Measurements from ENCODE around the gene OR10V1. TPM values are rescaled to one million over a fixed set of nuclear protein-coding genes. Genes with fewer than 3 reads are reported as not detected.
A peak's percentile ranks its signal among the peaks of the same experiment; 100 is the strongest.

Gene OR10V1
- total and polyA plus RNA-seq, 9 of the 15 experiments (the other 6 are each of a cell fraction or from before 2014, with no cell fraction given), result not detected

GRCh38 chr11:59753650-59754493, 40.2 kb upstream of the OR10V1 start (continued):
- TF ChIP-seq, protein P1, sequence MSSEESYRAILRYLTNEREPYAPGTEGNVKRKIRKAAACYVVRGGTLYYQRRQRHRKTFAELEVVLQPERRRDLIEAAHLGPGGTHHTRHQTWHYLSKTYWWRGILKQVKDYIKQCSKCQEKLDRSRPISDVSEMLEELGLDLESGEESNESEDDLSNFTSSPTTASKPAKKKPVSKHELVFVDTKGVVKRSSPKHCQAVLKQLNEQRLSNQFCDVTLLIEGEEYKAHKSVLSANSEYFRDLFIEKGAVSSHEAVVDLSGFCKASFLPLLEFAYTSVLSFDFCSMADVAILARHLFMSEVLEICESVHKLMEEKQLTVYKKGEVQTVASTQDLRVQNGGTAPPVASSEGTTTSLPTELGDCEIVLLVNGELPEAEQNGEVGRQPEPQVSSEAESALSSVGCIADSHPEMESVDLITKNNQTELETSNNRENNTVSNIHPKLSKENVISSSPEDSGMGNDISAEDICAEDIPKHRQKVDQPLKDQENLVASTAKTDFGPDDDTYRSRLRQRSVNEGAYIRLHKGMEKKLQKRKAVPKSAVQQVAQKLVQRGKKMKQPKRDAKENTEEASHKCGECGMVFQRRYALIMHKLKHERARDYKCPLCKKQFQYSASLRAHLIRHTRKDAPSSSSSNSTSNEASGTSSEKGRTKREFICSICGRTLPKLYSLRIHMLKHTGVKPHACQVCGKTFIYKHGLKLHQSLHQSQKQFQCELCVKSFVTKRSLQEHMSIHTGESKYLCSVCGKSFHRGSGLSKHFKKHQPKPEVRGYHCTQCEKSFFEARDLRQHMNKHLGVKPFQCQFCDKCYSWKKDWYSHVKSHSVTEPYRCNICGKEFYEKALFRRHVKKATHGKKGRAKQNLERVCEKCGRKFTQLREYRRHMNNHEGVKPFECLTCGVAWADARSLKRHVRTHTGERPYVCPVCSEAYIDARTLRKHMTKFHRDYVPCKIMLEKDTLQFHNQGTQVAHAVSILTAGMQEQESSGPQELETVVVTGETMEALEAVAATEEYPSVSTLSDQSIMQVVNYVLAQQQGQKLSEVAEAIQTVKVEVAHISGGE (CRISPR knock-in tag; IDR thresholded peaks at IDR 0.05), result peak in 1 of 3 experiments; percentile 29; a peak in 1 of 6 replicates
- peak; percentile 30; the same call in 1 of the 2 replicates for TF ChIP-seq STAT5A (IDR thresholded peaks at IDR 0.05; ENCODE audit: borderline replicate concordance, low read length)
- peak; percentile 28 for TF ChIP-seq BHLHE40 (IDR thresholded peaks at IDR 0.05; ENCODE audit: low read length)
- no peak for TF ChIP-seq KLF10 (CRISPR knock-in tag; IDR thresholded peaks at IDR 0.05)
- TF ChIP-seq TEAD1 (CRISPR knock-in tag; IDR thresholded peaks at IDR 0.05), result 0 out of 4 replicates have a peak, but pooled peaks have one; percentile 37 to 61
- TF ChIP-seq ARID2 (IDR thresholded peaks at IDR 0.05), result peak; percentile 74; the same call in 1 of the 2 replicates
- 0 out of 2 replicates have a peak, but pooled peaks have one; percentile 4 for TF ChIP-seq PHB2 (IDR thresholded peaks at IDR 0.05; ENCODE audit: low read depth)
- peak; percentile 11; the same call in 1 of the 2 replicates for TF ChIP-seq SMARCA4 (IDR thresholded peaks at IDR 0.05)
- TF ChIP-seq DEAF1 (CRISPR knock-in tag; IDR thresholded peaks at IDR 0.05), result peak; percentile 85
- TF ChIP-seq KLF6 (CRISPR knock-in tag; IDR thresholded peaks at IDR 0.05; ENCODE audit: borderline replicate concordance), result peak; percentile 56; the same call in 1 of the 2 replicates
- peak; percentile 61; the same call in 1 of the 2 replicates for TF ChIP-seq SP1 (CRISPR knock-in tag; IDR thresholded peaks at IDR 0.05)
- TF ChIP-seq BRD9 (IDR thresholded peaks at IDR 0.05; ENCODE audit: low read depth, partially characterized antibody), result peak; percentile 20
- peak; percentile 34; the same call in 1 of the 2 replicates for TF ChIP-seq EP400 (IDR thresholded peaks at IDR 0.05)
- 0 out of 2 replicates have a peak, but pooled peaks have one; percentile 40 for TF ChIP-seq GMEB1 (CRISPR knock-in tag; IDR thresholded peaks at IDR 0.05)
- 0 out of 2 replicates have a peak, but pooled peaks have one; percentile 51 for TF ChIP-seq FOXK1 (CRISPR knock-in tag; IDR thresholded peaks at IDR 0.05; ENCODE audit: borderline replicate concordance)
- no peak for TF ChIP-seq ESRRA (IDR thresholded peaks at IDR 0.05; ENCODE audit: borderline replicate concordance, low read depth)
